Stimulated activated CD8-positive, alpha-beta memory T cell treated with anti-CD3 and anti-CD28 coated beads, Interleukin-7, amount 100 ng/mL, for 4 hours (primary cell): ENCODE data around the gene CSMD2.

Experiments
- DNase-seq, 2 donors: peaks; one replicate each; pipeline ENCODE4 v3.0.0-alpha.2; 2020; ENCODE audit warnings: low read depth in 2 of 2

The CSMD2 gene

GRCh38 chr1:33860671-33861070, 304.4 kb downstream of the CSMD2 start:
- DNase-seq, result no peak

DNA sequence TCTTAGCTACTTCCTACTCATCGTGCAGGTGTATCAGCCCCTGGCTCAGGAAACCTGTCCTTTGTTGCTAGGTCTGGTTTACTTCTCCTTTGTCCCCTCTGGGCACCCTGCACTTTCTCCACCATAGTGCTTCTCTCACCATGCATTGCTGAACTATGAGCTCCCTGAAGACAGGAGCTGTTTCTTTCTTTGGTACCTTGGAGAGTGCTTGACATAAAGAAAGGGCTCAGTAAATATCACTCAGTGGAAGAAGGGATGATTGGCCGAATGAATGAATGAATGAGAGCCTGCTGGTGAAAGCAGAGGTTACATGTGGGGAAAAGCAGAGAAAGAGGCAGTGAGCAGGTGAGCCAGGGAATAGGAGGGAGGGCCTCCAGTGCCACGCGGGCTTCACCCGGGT, 310.9 kb downstream of the CSMD2 start:
- no peak for DNase-seq

GRCh38 chr1:33853431-33853830, 311.6 kb downstream of the CSMD2 start:
- DNase-seq, result no peak

DNA sequence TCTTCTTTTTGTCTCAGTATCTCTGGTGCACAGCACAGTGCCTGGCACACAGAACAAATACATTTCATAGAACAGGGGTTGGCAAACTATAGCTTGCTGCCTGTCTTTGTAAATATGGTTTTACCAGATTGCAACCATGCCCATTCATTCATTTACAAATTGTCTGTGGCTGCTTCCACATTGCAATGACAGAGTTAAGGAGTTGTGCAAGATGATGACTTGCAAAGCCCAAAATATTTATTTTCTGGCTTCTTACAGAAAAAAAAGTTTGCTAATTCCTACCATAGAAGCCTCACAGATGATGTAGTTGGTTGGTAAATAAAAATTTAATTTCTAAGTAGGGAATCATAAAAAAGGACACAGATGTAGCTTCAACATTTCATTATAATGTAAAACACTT, 312.3 kb downstream of the CSMD2 start:
- no peak for DNase-seq

DNA sequence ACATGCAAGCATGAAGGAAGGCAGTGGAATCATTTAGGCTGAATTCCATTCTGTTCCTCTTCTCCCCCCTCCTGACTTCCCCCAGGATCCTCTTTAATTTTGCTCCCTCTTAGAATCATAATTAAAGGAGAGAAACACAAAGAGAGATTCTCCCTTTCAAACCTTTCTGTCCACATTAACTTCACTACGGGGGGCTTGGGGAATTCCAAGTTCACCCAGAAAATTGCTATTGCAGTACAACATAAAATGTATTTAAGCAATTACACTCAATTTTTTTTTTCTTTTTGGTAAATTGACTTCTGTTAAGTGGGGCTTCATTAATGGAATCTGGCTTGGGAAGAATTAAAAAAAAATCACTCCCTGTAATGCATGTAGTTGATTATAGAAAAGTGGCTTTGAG, 314.5 kb downstream of the CSMD2 start:
- DNase-seq, result no peak

GRCh38 chr1:33849211-33849610, 315.8 kb downstream of the CSMD2 start:
- no peak for DNase-seq

DNA sequence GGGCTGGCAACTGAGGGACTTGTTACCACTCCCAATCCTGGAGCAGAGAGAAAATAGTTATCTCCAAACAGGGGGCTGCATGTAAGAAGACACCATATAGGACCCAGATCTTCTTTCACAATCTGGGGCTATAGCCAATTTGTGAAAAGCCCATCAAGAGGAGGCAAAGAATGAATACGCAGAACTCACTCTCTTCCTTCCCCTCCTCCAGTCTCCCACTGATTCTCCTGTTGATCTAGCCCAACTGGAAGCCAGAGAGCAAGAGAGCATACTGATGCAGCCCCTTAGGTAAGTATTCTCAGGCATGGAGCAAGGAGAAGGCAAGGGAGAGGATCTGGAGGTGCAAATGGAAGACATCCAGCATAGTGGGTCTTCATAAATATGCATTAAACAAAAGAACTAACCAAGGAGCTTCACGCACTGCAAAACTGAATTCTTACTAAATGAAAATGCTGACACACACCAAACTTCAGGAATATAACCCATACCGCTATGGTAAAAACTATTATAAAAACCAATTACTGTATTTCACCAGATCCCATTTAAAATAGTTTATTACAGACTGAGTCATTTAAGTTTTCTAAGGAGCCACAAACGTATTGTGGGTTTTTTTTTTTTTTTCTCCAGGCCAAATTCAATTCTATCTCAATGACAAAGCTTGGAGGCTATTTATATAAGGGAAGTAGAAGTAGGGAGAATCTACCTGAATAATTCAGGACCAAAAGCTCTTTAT, 316.7 kb downstream of the CSMD2 start:
- DNase-seq, result no peak

- DNase-seq, result no peak
Observed at GRCh38 chr1:33846861-33847260, 318.2 kb downstream of the CSMD2 start.

GRCh38 chr1:33844166-33844565, 320.9 kb downstream of the CSMD2 start:
- DNase-seq, result no peak

- no peak for DNase-seq
Observed at GRCh38 chr1:33842348-33842747, 322.7 kb downstream of the CSMD2 start.

DNA sequence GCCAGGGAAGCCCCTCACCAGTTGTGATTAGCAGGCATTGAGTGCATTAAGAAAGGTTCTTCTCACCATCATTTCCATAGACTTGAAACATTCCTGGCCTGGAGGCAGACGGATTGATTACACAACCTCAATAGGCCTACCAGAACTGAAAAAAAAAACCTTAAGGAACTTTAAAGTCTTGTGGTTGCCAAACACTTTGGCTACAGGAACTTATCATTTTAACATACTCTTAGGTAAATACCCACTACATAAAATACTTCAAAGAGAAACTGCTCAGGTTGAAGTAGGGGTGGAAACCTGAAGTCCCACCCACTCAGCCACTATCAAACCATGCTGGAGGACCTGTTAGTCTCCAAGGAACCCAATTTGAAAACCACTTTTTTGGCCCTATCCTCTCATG, 323.5 kb downstream of the CSMD2 start:
- DNase-seq, result no peak

DNA sequence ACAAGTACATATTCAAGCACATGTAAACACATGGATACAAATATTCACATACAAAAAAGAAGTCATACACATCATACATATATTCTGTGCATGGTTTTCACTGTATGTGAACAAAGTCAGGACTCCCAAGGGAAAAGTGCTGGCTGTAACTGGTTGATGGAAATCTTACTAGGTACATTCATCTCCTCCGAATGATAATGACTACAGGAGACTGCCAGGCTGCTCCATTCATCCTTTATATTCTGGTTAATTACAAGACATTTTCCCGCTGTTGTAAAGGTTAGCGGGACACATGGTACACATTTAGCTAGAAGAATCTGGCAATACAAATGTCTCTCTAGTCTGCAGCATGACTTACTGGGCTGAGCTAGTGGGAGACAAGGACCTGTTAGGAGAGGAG, 327.4 kb downstream of the CSMD2 start:
- DNase-seq, result no peak

GRCh38 chr1:33836911-33837310, 328.1 kb downstream of the CSMD2 start:
- DNase-seq, result no peak

GRCh38 chr1:33828654-33829053, 336.4 kb downstream of the CSMD2 start:
- DNase-seq, result no peak

GRCh38 chr1:33828059-33828458, 337.0 kb downstream of the CSMD2 start:
- no peak for DNase-seq

DNA sequence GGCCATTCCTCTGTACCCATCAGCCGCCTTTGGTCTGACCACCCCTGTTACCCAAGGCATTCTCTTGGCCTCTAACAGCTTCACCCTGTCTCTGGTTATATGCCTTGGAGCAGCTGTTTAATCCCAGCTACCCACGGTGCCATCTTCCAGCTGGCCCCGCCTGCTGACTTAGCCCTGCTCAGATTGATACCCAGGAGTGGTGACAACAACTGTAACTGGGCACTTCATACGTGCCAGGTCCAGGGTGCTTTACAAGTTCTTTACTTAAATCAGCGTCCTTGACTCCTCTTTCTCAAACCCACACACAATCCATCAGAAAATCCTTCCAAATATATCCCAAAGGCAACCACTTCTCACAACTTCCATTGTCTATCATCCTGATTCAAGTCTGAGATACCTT, 338.3 kb downstream of the CSMD2 start:
- no peak for DNase-seq

- no peak for DNase-seq
Observed at GRCh38 chr1:33826311-33826710, 338.7 kb downstream of the CSMD2 start.

DNA sequence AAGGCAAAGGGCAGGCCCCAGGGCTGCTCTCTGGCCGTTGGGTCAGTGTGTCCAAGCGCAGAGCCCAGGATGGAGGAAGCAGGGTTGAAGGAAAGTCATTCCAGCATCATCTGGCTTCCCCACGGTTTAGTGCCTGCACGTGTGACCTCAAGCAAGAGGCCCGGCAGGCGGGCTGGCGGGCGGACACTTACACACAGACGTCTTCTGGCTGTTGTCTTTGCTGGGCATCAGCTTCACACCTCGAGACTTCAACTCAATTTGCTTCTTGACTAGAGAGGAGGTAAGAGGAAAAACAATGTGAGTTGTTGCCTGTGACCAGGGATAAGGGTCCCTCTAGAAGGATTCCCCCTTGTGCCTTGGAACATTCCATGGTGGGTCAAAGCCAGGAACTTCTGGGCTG, 339.5 kb downstream of the CSMD2 start:
- DNase-seq, result no peak

DNA sequence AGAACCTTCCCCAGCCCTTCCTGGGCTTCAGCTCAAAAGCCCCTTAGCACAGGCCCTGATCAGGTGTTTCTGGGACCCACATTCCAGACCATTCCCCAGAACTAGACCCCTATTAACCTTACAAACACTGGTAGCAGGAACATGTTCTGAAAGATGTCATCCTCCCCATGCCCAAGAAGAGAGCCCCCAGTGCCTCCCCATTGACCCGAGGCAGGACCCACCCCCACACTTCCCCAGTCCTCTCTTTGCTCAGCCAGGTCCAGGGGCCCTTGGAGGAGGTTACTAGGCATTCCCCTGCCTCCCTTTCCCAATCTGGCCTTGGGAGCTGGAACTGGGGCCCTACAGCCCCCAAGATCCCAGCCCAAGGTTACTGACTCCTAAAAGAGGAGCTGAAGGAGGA, 340.1 kb downstream of the CSMD2 start:
- no peak for DNase-seq

DNA sequence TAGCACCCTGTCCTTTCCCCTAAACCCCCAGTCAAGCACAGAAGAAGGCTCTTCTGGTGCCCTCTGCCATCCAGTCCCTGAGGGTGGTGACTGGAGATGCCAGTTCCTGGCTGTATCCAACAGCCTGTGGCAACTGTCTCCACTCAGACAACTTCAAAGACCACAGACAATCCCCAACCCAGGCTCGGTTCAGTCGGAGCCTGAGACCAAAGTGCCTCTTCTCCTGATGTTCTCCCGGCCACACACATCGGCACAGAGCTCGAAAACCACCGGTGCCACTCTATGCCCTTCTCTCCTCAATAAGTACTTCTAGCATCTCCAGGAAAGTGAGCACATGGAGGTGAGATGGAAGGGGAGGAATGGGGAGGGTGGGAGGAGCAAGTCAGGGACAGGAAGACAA, 340.7 kb downstream of the CSMD2 start:
- DNase-seq, result no peak

GRCh38 chr1:33823830-33824229, 341.2 kb downstream of the CSMD2 start:
- no peak for DNase-seq

- no peak for DNase-seq
Observed at GRCh38 chr1:33823401-33823800, 341.6 kb downstream of the CSMD2 start.

GRCh38 chr1:33822396-33822795, 342.6 kb downstream of the CSMD2 start:
- no peak for DNase-seq

DNA sequence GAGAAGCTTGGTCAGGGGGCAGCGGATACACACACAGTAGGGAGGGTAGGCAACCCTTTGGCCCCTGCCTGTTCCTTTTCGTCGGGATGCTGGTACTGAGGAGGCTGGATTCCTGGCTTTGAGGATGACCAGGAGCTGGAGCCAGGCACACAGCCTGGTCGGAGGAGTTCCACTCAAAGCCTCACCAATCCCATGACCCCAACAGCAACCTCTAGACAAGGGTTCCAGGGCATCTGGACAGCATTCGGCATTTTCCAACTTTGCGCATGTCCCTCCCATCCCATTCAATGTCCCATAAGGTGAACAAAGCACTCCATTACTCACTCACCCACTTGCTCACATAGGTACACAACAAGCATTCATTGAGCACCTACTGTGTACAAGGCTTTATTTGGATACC, 343.7 kb downstream of the CSMD2 start:
- no peak for DNase-seq
